GM12892 (cell line): ENCODE measurements around the gene SBSN.

Experiments used
- POLR2A ChIP-seq: IDR thresholded peaks from 2 replicates; pipeline ENCODE4 v1.6.1; 2011; ENCODE audit warnings: low read depth, low read length, control low read depth
- POLR2AphosphoS5 ChIP-seq: IDR thresholded peaks from 2 replicates; pipeline ENCODE4 v1.6.1; 2011; ENCODE audit warnings: low read depth, low read length, control low read depth
- TAF1 ChIP-seq: IDR thresholded peaks from 2 replicates; pipeline ENCODE4 v1.6.1; 2011; ENCODE audit warnings: low read depth, mild to moderate bottlenecking, control low read depth, low read length, borderline replicate concordance

GRCh38 chr19:35545855-35546381 is 17.8 kb upstream of the SBSN start:
- TF ChIP-seq TAF1 (no peak), POLR2A (no peak), POLR2AphosphoS5 (no peak)
